Vagina (tissue), 2 donors: ENCODE results near the gene SLC37A1. TPM values are rescaled to one million over a fixed set of nuclear protein-coding genes. Genes with fewer than 3 reads are reported as not detected.

ENCODE experiments used
- DNase-seq, 2 donors: peaks; one replicate each; pipeline ENCODE4 v3.0.0-alpha.2; 2017; ENCODE audit errors: extremely low spot score in 2 of 2
- H3K27ac ChIP-seq: fragments of 200-600 bp; sonication (generic); one replicate; pipeline ENCODE4 v1.5.1; 2019
- H3K27me3 ChIP-seq: fragments of 200-600 bp; sonication (generic); one replicate; pipeline ENCODE4 v1.5.1; 2019
- H3K36me3 ChIP-seq, 2 donors: fragments of 200-600 bp; sonication (generic); one replicate each; pipeline ENCODE4 v1.5.1; 2017 to 2019
- H3K4me1 ChIP-seq: fragments of 200-600 bp; sonication (generic); one replicate; pipeline ENCODE4 v1.5.1; 2019
- H3K4me3 ChIP-seq, 2 donors: fragments of 200-600 bp; sonication (generic); 1 replicate in 1 of 2; 2 replicates in 1 of 2; pipeline ENCODE4 v1.5.1; 2016 to 2019
- H3K9me3 ChIP-seq: fragments of 200-600 bp; sonication (generic); one replicate; pipeline ENCODE4 v1.5.1; 2019
- POLR2A ChIP-seq, 2 donors: fragments of 450-650 bp; IDR thresholded peaks; one replicate each; pipeline ENCODE4 v1.6.1; 2017; ENCODE audit warnings: antibody characterized with exemption in 2 of 2, mild to moderate bottlenecking in 2 of 2, moderate library complexity in 2 of 2
- POLR2AphosphoS5 ChIP-seq, 2 donors: sonication (generic); formaldehyde crosslinking; IDR thresholded peaks; one replicate each; pipeline ENCODE4 v1.9.0; 2017; ENCODE audit warnings: antibody characterized with exemption in 2 of 2, mild to moderate bottlenecking in 2 of 2, low read depth in 1 of 2; ENCODE audit not compliant: insufficient read depth in 1 of 2
- intact Hi-C: fragments of 100-400 bp; cut with DNase I; formaldehyde crosslinking; loops from one replicate; pipeline ENCODE4 v1.15.1; 2023
- total RNA-seq: library from RNA; depleted of rRNA; stranded (reverse); fragments of >200 nt; gene quantifications from one replicate; pipeline ENCODE4 v1.2.3, GENCODE V29; 2016
- TF ChIP-seq, protein P1 (sequence below), 3 experiments: fragments of 450-650 bp in 2 of 3; fragments of 200-600 bp in 1 of 3; sonication (generic) in 1 of 3; IDR thresholded peaks; one replicate each; pipeline ENCODE4 v1.5.1; 2017 to 2019; ENCODE audit warnings: antibody characterized with exemption in 3 of 3, mild to moderate bottlenecking in 2 of 3, moderate library complexity in 2 of 3

The SLC37A1 gene
- total RNA-seq, 1 donor from 2014 or later, result 11.8 TPM

- H3K9me3 ChIP-seq, result no peaks in the 10 kb centered on the region
- H3K4me3 ChIP-seq, result no peak overlapping the region
- no peaks in the 10 kb centered on the region for H3K4me1 ChIP-seq
- intact Hi-C loops, result no loop called here
- H3K36me3 ChIP-seq, result peaks cover 0 to 7% of the 10 kb centered on the region in 2 donors
- no peaks in the 10 kb centered on the region for H3K27me3 ChIP-seq
- TF ChIP-seq, protein P1, sequence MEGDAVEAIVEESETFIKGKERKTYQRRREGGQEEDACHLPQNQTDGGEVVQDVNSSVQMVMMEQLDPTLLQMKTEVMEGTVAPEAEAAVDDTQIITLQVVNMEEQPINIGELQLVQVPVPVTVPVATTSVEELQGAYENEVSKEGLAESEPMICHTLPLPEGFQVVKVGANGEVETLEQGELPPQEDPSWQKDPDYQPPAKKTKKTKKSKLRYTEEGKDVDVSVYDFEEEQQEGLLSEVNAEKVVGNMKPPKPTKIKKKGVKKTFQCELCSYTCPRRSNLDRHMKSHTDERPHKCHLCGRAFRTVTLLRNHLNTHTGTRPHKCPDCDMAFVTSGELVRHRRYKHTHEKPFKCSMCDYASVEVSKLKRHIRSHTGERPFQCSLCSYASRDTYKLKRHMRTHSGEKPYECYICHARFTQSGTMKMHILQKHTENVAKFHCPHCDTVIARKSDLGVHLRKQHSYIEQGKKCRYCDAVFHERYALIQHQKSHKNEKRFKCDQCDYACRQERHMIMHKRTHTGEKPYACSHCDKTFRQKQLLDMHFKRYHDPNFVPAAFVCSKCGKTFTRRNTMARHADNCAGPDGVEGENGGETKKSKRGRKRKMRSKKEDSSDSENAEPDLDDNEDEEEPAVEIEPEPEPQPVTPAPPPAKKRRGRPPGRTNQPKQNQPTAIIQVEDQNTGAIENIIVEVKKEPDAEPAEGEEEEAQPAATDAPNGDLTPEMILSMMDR (IDR thresholded peaks at IDR 0.05), result no peak
- TF ChIP-seq POLR2A (IDR thresholded peaks at IDR 0.05) (no peak), POLR2AphosphoS5 (IDR thresholded peaks at IDR 0.05; ENCODE audit: insufficient read depth in 1 of 2, low read depth in 1 of 2) (no peak)
- DNase-seq, result no peak
- no peak overlapping the region for H3K27ac ChIP-seq
These were observed 45.2 kb downstream of the SLC37A1 start for GRCh38 chr21:42558846-42559245.

DNA sequence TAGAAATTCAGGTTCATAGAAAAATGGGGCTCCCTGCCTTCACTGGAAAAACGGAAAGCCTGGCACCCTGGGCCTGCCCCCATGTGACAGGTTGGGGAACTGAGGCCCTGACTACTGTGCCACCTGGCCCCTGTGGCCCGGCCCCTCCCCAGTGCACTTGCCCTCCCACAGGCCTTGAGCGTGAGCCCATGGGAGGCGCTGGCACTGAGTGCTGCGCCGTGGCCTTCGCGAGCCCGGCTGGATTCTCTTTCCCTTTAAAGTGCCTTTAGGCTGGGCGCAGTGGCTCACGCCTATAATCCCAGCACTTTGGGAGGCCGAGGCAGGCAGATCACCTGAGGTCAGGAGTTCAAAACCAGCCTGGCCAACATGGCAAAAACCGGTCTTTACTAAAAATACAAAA is 45.7 kb downstream of the SLC37A1 start:
- peaks cover 0 to 7% of the 10 kb centered on the region in 2 donors for H3K36me3 ChIP-seq
- TF ChIP-seq POLR2AphosphoS5 (IDR thresholded peaks at IDR 0.05; ENCODE audit: insufficient read depth in 1 of 2, low read depth in 1 of 2) (no peak), POLR2A (IDR thresholded peaks at IDR 0.05) (no peak)
- TF ChIP-seq, protein P1 (IDR thresholded peaks at IDR 0.05), result no peak

DNA sequence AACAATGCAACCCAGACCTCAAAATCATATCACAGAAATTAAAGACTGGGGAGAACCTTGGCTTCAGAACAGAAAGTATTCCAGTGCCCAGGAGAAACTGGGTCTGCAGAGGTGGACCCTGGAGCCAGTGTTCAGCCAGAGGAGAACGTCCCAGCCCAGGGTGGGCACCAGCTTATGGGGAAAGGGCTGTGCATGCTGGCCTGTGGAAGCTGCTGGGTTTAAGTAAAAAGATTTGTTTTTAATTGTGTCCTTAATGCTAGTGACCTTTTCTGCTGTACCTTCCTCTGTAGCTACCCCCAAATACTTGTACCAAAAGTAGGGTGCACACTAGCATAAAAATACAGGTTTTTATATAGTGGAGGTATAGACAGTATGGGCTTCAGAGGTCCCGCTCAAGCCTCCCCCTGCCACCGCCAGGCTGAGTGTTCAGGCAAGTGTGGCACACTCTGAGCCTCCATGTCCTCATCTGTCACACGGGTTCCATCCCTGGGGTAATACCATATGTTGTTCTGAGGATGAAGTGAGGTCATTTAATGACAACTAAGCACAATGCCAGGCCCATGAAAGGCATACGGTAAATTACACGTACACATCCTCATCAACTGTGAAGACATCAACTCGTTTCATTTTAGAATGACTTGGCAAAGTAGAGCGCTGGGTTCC is 47.0 kb downstream of the SLC37A1 start:
- intact Hi-C loops, result no loop called here
- DNase-seq, result no peak
- Histone ChIP-seq H3K36me3 (peaks cover 0 to 3% of the 10 kb centered on the region in 2 donors), H3K27me3 (no peaks in the 10 kb centered on the region), H3K4me3 (no peak overlapping the region), H3K4me1 (no peaks in the 10 kb centered on the region), H3K27ac (peak overlapping the region; percentile 16), H3K9me3 (no peaks in the 10 kb centered on the region)
- TF ChIP-seq POLR2AphosphoS5 (IDR thresholded peaks at IDR 0.05; ENCODE audit: insufficient read depth in 1 of 2, low read depth in 1 of 2) (no peak), POLR2A (IDR thresholded peaks at IDR 0.05) (no peak)
- TF ChIP-seq, protein P1 (IDR thresholded peaks at IDR 0.05), result no peak

More for the DNA sequence above, 45.7 kb downstream of the SLC37A1 start:
- Histone ChIP-seq H3K9me3 (no peaks in the 10 kb centered on the region), H3K4me1 (no peaks in the 10 kb centered on the region), H3K27ac (no peak overlapping the region), H3K27me3 (no peaks in the 10 kb centered on the region), H3K4me3 (no peak overlapping the region)
- DNase-seq, result no peak
- intact Hi-C loops, result no loop called here

DNA sequence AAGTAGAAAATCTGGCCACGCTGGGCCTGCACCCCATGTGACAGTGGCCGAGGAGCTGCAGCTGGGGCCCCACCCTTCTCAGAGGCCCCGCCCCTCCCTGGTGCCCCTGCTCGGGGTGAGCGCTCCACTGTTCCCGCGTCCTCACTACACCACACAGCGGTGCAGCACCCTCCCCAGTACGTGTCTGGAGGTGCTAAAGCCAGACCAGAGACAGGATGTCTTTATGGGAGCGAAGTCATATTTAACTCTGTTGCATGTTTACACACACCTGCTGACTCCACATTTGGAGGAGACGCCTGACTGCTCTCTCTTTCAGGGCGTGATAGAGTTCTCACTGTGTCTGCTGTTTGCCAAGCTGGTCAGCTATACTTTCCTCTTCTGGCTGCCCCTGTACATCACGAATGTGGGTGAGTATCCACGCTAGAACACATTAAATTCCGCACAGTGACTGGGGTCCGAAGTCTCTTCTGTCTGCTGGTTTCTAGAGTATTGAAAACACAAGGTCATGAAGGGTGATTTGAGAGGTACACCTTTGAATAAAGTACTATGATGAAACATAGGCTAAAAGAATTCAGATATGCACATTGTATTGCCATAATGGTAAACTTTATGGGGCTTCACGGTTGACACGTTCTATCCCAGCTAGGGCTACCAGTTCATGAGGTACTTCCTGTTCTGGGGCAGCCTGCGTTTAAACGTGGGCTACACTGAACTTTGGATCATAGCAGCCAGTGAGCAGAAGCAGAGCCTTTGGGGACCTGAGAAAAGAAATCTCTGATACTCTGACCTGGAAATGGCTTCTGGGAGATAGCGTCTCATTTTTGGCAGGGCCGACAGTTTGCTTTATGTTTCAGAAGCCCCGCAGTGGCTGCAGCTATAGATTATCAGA is 48.4 kb downstream of the SLC37A1 start:
- Histone ChIP-seq H3K4me3 (no peak overlapping the region), H3K4me1 (no peaks in the 10 kb centered on the region), H3K27me3 (no peaks in the 10 kb centered on the region), H3K36me3 (no peaks in the 10 kb centered on the region), H3K27ac (peak overlapping the region; percentile 16), H3K9me3 (no peaks in the 10 kb centered on the region)
- TF ChIP-seq, protein P1 (IDR thresholded peaks at IDR 0.05), result no peak
- TF ChIP-seq POLR2AphosphoS5 (IDR thresholded peaks at IDR 0.05; ENCODE audit: insufficient read depth in 1 of 2, low read depth in 1 of 2) (peak in 1 of 2 donors; percentile 38), POLR2A (IDR thresholded peaks at IDR 0.05) (no peak)
- intact Hi-C loops, result no loop called here
- DNase-seq, result no peak
